Prostate gland (tissue), 2 donors: ENCODE data around the gene VMA21. TPM values are rescaled to one million over a fixed set of nuclear protein-coding genes. Genes with fewer than 3 reads are reported as not detected.

Source experiments
- DNase-seq: peaks from one replicate; pipeline ENCODE4 v3.0.0-alpha.2; 2019; ENCODE audit warnings: low spot score
- H3K27ac ChIP-seq, 2 donors: fragments of 200-600 bp; sonication (generic); 2 replicates each; pipeline ENCODE4 v1.5.1; 2017 to 2019
- H3K27me3 ChIP-seq: fragments of 200-600 bp; sonication (generic); replicated peaks from 2 replicates; pipeline ENCODE4 v1.5.1; 2019; ENCODE audit not compliant: insufficient read depth
- H3K36me3 ChIP-seq, 2 donors: fragments of 200-600 bp; sonication (generic); 1 replicate in 1 of 2; 2 replicates in 1 of 2; pipeline versions ENCODE4 v1.5.1 to v1.8.1; 2017 to 2019
- H3K4me1 ChIP-seq: fragments of 200-600 bp; sonication (generic); replicated peaks from 2 replicates; pipeline ENCODE4 v1.5.1; 2019
- H3K4me3 ChIP-seq, 2 donors: fragments of 200-600 bp; sonication (generic); 2 replicates each; pipeline ENCODE4 v1.5.1; 2017 to 2019
- H3K9me3 ChIP-seq: fragments of 200-600 bp; sonication (generic); 2 replicates; pipeline ENCODE4 v1.5.1; 2017
- CTCF ChIP-seq, 4 experiments: fragments of 200-600 bp in 2 of 4; fragments of 450-650 bp in 2 of 4; sonication (generic) in 2 of 4; IDR thresholded peaks; 1 replicate in 3 of 4; 2 replicates in 1 of 4; pipeline ENCODE4 v1.5.1; 2016 to 2019; ENCODE audit warnings: antibody characterized with exemption in 4 of 4, mild to moderate bottlenecking in 2 of 4, moderate library complexity in 2 of 4
- POLR2A ChIP-seq: fragments of 450-650 bp; IDR thresholded peaks from one replicate; pipeline ENCODE4 v1.6.1; 2016; ENCODE audit warnings: antibody characterized with exemption, mild to moderate bottlenecking
- POLR2AphosphoS5 ChIP-seq: sonication (generic); formaldehyde crosslinking; IDR thresholded peaks from one replicate; pipeline ENCODE4 v1.6.1; 2017; ENCODE audit warnings: antibody characterized with exemption
- WGBS: methylation state at CpG from one replicate; pipeline ENCODE4 v1.1.5; 2018; 5-methylcytosine and 5-hydroxymethylcytosine counted together
- intact Hi-C: fragments of 100-400 bp; cut with DNase I; formaldehyde crosslinking; loops from one replicate; pipeline ENCODE4 v1.14.2; 2022
- total RNA-seq, 2 donors: library from RNA; depleted of rRNA; stranded (reverse); fragments of >200 nt; gene quantifications; one replicate each; pipeline ENCODE4 v1.1.0, GENCODE V29; 2016

Gene VMA21
- total RNA-seq, 2 donors from 2014 or later: 33.8 to 42.0 TPM

- DNase-seq: peak; percentile 7
Observed at GRCh38 chrX:151402719-151403390, 5.8 kb downstream of the VMA21 start.

GRCh38 chrX:151416579-151416978 lies 19.6 kb downstream of the VMA21 start:
- 91% methylated on average over 3 of the region's 3 CpGs for WGBS
- TF ChIP-seq POLR2AphosphoS5 (no peak), CTCF (IDR thresholded peaks at IDR 0.05) (no peak), POLR2A (no peak)
- Histone ChIP-seq H3K36me3 (no peaks in the 10 kb centered on the region), H3K27me3 (no peaks in the 10 kb centered on the region), H3K27ac (no peak overlapping the region), H3K4me3 (no peak overlapping the region), H3K9me3 (no peaks in the 10 kb centered on the region), H3K4me1 (no peaks in the 10 kb centered on the region)
- intact Hi-C loops: no loop called here
- DNase-seq: no peak

More at GRCh38 chrX:151402719-151403390, 5.8 kb downstream of the VMA21 start:
- H3K4me1 ChIP-seq: no peaks in the 10 kb centered on the region
- no peaks in the 10 kb centered on the region for H3K36me3 ChIP-seq
- intact Hi-C loops: no loop called here
- H3K27ac ChIP-seq: no peak overlapping the region
- H3K4me3 ChIP-seq: no peak overlapping the region
- H3K27me3 ChIP-seq: no peaks in the 10 kb centered on the region
- TF ChIP-seq POLR2A (no peak), CTCF (IDR thresholded peaks at IDR 0.05) (no peak), POLR2AphosphoS5 (no peak)
- 89% methylated on average over 5 of the region's 22 CpGs for WGBS
- no peaks in the 10 kb centered on the region for H3K9me3 ChIP-seq

GRCh38 chrX:151419782-151420181 lies 22.8 kb downstream of the VMA21 start:
- 90% methylated on average over 3 of the region's 3 CpGs for WGBS

GRCh38 chrX:151424505-151424904 lies 27.5 kb downstream of the VMA21 start:
- Histone ChIP-seq H3K4me1 (no peaks in the 10 kb centered on the region), H3K27me3 (no peaks in the 10 kb centered on the region), H3K36me3 (no peaks in the 10 kb centered on the region), H3K27ac (no peak overlapping the region), H3K9me3 (no peaks in the 10 kb centered on the region), H3K4me3 (no peak overlapping the region)
- TF ChIP-seq POLR2AphosphoS5 (no peak), CTCF (IDR thresholded peaks at IDR 0.05) (no peak), POLR2A (no peak)
- 40% methylated on average over 1 of the region's 2 CpGs for WGBS
- no peak for DNase-seq
- intact Hi-C loops: no loop called here

More at GRCh38 chrX:151419782-151420181, 22.8 kb downstream of the VMA21 start:
- TF ChIP-seq POLR2A: no peak
- TF ChIP-seq POLR2AphosphoS5: no peak
- no peak for TF ChIP-seq CTCF (IDR thresholded peaks at IDR 0.05)
- Histone ChIP-seq H3K27me3 (no peaks in the 10 kb centered on the region), H3K4me3 (no peak overlapping the region), H3K4me1 (no peaks in the 10 kb centered on the region), H3K9me3 (no peaks in the 10 kb centered on the region), H3K27ac (no peak overlapping the region), H3K36me3 (no peaks in the 10 kb centered on the region)
- DNase-seq: no peak
- intact Hi-C loops: no loop called here

GRCh38 chrX:151448509-151448908 lies 51.5 kb downstream of the VMA21 start:
- no peak for DNase-seq
- H3K9me3 ChIP-seq: no peaks in the 10 kb centered on the region
- intact Hi-C loops: no loop called here
- no peak overlapping the region for H3K27ac ChIP-seq
- no peaks in the 10 kb centered on the region for H3K27me3 ChIP-seq
- WGBS: 91% methylated on average over 1 of the region's 1 CpG
- H3K36me3 ChIP-seq: no peaks in the 10 kb centered on the region
- TF ChIP-seq POLR2AphosphoS5 (no peak), POLR2A (no peak), CTCF (IDR thresholded peaks at IDR 0.05) (no peak)
- H3K4me3 ChIP-seq: no peak overlapping the region
- H3K4me1 ChIP-seq: no peaks in the 10 kb centered on the region
